SKM-1 treated with dmso at 0.1 percent for 144 hours (cell line): Measurements from ENCODE around the gene RNF8.
"Not testable (repeated sequence)": the region's sequence is repeated elsewhere in the genome, so short reads cannot be mapped to it uniquely, and the experiment has no call there.

Source experiments
- DNase-seq: peaks from one replicate; lab custom pipeline; 2025; ENCODE audit not compliant: unreplicated experiment; lab: John Stamatoyannopoulos, UW

The RNF8 gene

DNA sequence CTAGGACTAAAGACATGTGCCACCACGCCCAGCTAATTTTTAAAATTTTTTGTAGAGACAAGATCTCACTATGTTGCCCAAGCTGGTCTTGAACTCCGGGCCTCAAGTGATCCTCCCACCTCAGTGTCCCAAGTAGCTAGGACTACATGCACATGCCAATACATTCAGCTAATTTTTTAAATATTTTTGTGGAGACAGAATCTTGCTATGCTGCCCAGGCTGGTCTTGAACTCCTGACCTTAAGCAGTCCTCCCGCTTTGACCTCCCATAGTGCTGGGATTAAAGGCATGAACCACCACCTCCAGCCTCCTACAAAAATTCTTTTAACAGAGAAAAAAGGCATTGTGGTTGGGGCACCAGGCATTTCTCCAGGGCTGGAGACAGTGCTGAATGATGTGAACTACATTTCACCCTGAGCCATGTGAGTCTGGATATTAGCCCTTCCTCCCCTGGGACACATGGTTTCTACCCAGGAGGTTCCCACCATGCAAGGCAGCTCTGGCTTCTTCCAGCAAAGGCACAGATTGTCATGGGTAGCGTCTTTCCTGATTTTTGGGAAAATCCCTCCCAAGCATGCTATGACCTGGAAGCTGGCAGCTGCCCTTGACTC, 42.9 kb downstream of the RNF8 start:
- peak; percentile 42 for DNase-seq

DNA sequence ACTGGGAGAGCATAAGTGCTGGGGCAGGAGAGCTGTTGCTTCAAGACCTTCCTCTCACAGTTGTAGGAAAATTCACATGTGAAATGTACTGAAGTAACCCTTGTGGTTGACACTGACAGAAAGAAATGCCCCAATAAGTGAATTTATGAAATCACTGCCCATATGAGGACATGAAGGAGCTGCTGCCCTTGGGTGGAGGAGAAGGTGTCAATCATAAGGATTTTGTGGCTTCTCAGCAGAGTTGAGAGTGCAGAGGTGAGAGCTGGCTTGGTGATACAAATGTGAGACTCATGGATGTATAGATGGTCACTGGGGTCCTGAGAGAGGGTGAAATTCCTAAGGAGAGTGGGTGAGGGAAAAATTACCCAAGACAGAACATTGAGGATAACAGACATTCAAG, 45.3 kb downstream of the RNF8 start:
- no peak for DNase-seq

DNA sequence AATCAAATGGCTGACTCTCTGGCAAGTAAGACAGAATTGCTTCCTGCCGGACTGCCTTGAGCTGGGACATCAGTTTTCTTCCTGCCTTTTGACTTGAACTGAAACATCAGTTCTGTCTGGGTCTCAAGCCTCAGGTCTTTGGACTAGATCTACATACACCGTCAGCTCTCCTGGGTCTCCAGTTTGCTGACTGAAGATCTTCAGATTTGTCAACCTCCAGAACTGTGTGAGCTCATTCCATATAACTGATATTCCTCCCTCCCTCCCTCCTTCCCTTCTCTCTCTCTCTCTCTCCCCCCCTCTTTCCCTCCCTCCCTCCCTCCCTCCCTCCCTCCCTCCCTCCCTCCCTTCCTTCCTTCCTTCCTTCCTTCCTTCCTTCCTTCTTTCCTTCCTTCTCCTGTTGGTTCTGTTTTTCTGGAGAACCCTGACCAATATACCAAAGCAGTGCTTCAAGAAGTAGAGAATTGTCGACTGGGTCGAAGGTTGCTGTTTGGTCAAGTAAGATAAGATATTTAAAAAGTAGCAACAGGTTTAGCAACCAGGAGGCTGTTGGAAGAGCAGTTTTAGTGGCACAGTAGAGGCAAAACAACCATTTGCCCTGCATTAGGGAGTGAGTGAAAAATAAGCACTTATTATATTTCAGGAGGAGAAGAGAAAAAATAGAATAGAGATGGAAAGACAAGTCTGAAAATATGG, 46.2 kb downstream of the RNF8 start:
- DNase-seq, result no peak

DNA sequence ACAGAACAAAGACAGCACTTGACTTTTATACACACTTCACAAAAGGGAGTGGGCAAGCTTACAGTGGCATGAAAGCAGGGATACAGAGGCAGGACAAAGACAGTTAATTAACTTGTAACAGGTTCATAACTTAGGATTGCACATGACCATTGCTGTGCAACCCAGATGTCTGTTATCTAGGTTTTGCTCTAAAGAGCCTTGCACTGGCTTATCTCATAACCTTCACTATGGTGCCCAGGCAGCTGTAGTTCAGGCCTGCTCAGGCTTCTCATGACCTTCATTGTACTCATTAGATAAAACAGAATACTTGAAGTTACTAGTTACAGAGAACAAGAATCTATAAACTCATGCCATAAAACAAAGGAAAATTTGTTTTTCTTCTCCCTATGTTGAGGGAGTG, 47.9 kb downstream of the RNF8 start:
- DNase-seq, result not testable (repeated sequence)

DNA sequence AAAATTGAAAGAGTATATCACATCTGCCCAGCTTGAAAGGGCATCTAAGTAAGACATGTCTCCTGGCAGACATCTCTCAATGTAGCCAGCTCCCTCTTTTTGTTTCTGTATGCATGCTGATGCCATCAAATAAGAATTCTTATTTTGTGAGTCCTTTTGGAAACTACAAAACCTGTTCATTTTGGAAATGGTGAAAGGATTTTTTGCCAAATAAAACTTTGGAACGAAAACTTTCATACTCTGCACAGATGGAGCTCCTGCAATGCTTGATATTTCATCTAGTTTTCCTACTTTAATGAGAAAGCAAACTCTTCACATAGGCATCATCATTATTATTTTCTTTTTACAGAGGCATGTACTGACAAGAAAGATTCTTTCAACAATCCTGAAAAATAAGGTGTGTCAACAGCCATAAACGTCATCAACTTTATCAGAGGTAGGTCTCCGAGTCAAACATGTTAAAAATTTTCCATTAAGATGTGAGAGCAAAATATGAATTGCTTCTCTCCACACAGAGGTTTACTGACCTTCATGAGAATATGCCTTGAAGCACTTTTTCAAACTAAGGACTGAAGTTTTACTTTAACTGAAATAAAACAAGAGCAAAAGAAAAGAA, 53.1 kb downstream of the RNF8 start:
- DNase-seq, result no peak

DNA sequence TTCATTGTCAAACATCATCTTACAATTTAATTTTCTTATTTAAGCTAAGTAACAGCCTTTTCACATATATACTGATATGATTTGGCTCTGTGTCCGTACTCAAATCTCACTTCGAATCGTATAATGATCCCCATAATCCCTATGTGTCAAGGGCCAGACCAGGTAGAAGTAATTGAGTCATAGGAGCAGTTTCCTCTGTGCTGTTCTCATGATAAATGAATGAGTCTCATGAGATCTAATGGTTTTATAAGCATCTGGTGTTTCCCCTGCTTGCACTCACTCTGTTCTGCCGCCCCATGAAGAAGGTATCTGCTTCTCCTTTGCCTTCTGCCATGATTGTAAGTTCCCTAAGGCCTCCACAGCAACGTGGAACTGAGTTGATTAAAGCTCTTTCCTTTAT, 54.2 kb downstream of the RNF8 start:
- no peak for DNase-seq

DNA sequence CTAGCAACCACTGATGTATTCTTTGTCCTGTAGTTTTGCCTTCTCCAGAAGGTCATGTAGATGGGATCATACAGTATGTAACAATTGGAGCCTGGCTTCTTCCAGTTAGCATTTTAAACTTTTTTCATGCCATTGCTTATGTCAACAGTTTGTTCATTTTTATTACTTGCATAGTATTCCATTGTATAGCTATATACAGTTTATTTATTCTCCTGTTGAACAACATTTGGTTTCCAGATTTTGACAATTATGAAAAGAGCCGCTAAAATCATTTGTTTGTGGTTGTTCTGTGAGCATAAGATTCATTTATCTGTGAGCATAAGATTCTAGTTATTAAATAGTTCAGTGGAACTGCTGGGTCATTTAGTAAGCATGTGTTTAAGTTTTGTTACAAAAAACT, 55.7 kb downstream of the RNF8 start:
- no peak for DNase-seq

DNA sequence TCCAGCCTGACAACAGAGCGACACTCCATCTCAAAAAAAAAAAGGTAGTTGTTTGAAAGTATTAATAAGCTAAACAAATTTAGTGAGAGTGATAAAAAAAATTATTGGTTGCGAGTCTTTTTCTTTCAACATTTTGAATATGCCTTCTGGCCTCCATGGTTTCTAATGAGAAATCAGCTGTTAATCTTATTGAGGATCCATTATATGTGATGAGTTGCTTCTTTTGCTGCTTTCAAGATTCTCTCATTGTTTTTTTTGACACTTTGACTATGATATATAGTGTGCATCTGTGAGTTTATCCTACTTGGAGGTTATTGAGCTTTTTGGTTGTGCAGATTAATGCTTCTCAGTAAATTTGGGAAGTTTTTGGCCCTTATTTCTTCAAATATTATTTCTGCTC, 63.6 kb downstream of the RNF8 start:
- DNase-seq, result no peak

DNA sequence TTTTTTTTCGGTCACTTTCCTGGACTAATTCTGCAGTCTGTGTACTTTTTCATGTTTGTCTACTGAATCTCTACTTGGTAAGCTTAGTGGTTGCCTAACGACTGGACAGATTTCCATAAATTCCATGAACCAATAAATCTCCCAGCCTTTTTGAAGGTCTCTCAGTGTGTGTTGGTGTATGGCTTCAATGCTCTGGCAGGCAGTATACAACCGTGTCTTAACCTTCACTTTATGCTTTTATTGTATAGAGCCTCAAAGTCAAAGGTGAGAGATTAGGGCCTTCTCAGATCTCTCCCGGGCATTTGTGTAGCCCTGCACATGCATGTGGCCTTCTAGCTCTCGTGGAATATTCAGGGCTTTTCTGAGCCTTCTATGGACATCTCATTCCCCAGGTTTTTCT, 64.9 kb downstream of the RNF8 start:
- DNase-seq, result no peak

DNA sequence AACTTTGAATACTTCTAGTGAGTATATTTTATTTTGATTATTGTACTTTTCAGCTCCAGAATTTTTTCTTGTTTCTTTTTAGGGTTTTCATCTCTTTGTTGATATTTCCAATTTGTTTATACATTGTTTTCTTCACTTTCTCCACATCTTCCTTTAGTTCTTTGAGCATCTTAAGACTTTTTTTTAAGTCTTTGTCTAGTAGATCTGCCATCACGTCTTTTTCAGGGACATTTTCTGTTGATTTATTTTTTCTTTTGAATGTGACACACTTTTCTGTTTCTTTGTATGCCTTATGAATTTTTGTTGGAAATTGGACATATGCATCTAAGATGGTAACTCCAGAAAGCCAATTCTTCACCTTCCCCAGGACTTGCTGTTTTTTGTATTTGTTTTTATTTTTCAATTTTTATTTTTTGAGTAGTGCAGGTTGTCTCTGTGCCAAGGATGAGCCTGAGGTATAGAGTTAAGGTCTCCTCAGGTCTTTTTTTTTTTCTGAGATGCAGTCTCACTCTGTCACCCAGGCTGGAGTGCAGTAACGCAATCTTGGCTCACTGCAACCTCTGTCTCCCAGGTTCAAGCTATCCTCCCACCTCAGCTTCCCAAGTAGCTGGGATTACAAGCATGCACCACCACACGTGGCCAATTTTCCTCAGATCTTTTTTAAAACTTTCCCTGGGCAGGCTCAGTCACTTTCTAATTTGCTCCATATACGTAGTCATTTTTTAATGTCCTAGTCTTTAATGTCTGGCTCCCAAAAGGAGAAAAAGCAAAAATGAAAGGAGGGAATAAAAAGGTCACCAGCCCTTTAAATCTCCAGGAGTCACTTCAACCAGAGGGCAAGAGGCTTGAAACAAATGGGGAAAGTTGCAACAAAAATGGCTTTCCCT, 72.5 kb downstream of the RNF8 start:
- no peak for DNase-seq

DNA sequence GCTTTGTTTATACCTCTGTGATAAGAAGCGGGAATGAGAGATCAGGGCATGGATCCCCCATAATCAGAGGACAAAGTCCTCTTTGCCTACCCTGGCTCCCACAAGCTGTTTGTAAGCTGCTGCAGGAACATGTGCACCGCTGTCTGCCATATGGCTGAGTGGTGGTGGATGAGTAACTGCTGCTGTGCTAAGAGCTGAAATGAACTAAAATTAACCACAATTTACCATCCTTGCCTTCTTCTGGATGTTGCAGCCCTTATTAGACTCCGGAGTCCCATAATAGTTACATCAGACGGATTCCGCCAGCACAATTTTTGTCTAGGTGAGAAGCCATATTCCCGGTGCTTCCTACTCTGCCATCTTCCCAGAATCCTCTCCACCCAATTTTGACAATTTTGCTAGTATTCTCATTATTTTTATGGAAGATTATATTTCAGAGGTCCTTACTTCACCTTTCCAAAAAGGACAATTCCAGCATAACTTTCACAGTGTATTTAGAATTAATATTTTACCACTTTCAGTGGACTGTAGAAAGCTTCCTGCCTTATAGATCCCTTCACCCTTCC, 73.2 kb downstream of the RNF8 start:
- no peak for DNase-seq

DNA sequence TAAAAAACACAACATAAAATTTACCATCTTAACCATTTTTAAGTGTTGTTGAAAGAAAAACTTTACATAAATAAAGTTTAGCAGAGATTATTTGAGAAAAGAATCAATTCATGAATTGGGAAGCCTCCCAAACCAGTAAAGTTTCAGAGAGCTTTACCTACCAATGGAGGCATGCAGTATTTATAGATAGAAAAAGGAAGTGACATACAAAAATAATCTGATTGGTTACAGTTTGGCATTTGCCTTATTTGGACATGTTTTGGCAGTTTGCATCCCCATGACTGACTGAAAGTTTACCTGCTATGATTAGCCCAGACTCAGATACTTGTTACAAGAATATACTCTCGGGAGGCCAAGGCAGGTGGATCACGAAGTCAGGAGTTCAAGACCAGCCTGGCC, 75.6 kb downstream of the RNF8 start:
- DNase-seq, result no peak

DNA sequence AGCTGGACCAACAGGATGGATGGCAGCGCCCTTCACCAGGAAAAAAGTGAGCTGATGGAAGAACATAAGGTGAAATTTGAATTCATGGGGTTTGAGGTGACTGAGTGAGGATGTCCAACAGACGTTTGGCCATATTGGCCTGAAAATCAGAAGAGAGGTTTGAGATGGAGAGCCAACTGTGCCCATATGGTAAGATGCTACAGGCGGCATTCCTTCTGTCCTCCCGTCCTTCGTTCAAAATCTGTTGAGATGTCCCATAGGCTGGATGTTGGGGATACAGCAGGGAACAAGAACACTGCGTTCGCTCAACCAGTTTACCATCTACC, 78.8 kb downstream of the RNF8 start:
- no peak for DNase-seq

DNA sequence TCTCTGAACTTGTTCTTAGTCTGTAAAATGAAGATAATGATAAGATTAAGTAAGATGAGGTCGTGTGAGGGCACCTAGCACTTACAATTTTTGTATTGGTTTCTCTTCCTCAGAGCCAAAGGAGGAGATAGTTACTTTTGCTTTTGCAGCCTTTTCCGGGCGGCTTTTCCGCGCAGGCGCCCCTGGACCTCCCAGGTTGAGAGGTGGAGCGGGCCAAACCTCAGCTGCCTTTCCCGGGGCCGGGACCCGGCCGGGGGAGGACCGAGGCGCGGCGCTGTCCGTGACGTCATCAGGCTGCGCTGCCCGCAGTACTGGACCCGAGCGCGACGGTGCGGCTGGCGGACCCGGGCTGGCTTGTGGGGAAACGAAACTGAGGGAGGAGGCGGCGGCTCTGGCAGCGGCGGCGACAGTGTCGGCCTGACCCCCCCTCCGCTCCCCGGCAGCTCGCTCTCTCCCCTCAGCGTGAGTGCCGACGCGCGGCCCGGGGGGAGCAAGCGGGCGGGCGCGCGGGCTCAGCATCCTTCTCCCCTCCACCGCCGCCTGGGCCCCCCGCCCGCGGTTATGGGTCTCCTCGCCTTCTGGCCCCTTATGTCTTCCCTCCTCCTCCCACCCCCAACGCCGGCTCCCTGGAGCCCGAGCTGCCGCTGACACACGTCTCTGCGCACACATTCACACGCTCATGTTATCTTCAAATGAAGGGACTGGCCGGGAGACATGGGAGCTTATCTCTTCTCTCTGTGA, 79.3 kb downstream of the RNF8 start, which contains the start of gene CMTR1:
CMTR1 (plus strand) TSS at position 306 of the 741 bp plus-strand sequence. CDS start 2,409 bp downstream, outside the sequence.
- DNase-seq, result peak; percentile 92

DNA sequence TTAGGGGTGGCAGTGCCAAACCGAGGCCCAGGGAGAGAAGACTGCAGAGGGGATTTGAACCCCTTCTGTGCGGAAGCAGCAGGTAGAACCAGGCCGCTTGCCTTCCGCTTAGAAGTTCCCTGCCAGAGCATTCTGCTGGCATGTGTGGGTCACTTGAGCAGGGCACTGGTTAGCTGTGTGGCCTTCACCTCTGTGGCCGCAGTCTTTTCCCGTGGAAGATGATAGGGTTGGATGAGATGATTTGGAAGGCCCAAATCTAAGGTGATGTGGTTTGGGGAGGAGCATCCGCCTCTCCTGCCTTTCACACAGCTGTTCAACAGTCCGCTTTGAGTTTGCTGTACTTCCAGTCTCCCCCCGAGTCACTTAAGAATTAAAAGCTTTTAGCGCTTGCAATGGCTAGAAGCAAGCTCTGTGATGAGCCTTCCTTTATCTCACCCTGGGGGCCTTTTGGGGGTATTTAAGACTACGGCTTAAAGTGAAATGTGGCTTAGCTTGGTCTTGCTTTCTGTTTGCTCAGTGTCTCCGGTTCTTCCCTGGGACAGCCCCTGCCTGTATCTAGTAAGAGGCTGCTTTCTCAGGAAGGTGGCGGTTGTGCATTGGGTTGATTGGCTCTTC, 80.0 kb downstream of the RNF8 start:
- no peak for DNase-seq

DNA sequence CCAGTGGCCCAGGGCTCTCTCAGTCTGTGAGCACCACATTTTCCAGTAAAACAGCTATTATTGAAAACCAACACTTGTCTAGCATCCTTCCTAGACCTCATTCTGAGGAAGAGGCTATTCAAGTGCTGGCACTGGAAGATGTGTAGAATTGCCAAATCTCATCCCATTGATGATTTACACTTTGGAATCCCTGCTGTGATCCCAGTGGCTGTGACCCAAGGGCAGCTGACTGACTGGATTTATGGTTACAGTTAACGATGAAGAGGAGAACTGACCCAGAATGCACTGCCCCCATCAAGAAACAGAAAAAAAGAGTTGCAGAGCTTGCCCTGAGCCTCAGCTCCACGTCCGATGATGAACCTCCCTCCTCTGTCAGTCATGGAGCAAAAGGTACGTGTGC, 81.6 kb downstream of the RNF8 start:
- DNase-seq, result no peak

DNA sequence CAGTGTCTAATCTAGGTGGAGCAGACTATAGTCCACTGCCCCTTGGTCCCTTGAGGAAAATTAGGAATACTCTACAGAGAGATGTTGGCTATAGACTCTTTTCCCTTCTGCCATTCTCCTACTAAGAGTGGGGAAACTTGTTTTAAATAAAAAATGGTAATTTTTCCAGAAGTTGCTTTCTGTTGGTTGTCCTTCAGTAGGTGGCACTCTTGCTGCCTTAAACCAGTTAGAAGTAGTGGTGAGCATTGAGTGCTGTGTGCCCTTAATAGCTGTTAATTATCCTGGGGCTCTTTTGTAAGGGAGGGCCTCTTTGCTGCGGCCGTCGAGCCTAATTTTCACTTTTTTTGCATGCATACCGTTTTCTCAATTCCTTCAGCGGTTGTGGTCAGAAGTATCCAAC, 82.0 kb downstream of the RNF8 start:
- DNase-seq, result no peak

DNA sequence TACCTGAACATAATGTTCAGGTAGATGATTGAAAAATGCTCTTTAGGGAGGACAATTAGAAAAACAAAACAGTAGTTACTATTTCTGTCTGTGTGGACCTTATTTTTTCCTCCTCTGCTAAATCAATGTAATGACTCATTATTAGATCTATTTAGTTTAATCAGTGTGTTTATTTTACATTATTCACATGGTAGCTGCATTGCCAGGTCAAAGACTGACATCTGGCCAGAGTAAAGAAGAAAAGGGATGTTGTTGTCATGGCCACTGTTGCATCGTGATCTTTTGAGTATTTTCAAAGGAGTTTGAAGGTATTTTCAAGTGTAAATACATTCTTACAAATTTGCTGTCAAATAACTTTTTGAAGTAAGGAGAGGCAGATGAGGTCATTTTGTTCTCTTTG, 85.1 kb downstream of the RNF8 start:
- DNase-seq, result no peak

DNA sequence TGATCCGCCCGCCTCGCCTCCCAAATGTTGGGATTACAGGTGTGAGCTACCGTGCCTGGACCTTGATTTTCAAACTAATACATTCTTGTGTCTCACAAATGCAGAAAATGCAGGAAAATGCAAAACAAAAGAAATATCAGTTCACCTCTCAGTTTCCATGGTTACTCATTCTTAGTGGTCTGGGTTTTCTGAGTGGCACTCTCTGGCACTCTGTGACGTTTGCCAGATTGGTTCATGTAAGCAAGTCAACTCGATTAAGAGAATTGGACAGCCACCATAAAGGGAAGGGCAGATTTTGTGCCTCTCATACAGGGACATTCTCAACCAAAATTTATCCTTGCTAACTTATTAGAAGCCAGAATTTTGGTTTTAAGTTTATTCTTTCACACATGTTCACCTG, 87.9 kb downstream of the RNF8 start:
- DNase-seq, result no peak
